SU-DHL-6 (cell line): Measurements from ENCODE around the gene PLCH1.

ENCODE experiments used
- CTCF ChIP-seq: fragments of 200-600 bp; sonication (generic); IDR thresholded peaks from one replicate; pipeline ENCODE4 v1.5.1; 2017; ENCODE audit warnings: antibody characterized with exemption, mild to moderate bottlenecking, low read length, moderate library complexity; ENCODE audit not compliant: insufficient read depth, poor library complexity, severe bottlenecking
- EZH2phosphoT487 ChIP-seq: fragments of 200-600 bp; sonication (generic), shearing (Covaris generic); conservative IDR thresholded peaks from 2 replicates; pipeline ENCODE4 v1.6.1; 2018; ENCODE audit warnings: mild to moderate bottlenecking, antibody characterized with exemption, low read length, moderate library complexity, mixed read lengths

- TF ChIP-seq CTCF (no peak), EZH2phosphoT487 (no peak)
Measured at GRCh38 chr3:155393316-155393715, 351.6 kb downstream of the PLCH1 start.
